Caco-2 (cell line): ENCODE results near the gene PPP1R2B. TPM values are rescaled to one million over a fixed set of nuclear protein-coding genes. Genes with fewer than 3 reads are reported as not detected.

Experiments
- BruUV-seq: library from RNA; stranded (reverse); fragments of 400-500 nt; replicated peaks from 2 replicates; lab custom pipeline; 2021; lab: Mats Ljungman, UMichigan
- CTCF ChIA-PET: fragments of 300-600 bp; sonication (Branson Sonifier 250); formaldehyde crosslinking; loops from one replicate; lab custom pipeline; 2022; ENCODE audit warnings: antibody characterized with exemption; lab: Charles Lee
- POLR2A ChIA-PET: fragments of 300-600 bp; sonication (Branson Sonifier 250); formaldehyde crosslinking; loops from one replicate; lab custom pipeline; 2022; ENCODE audit warnings: antibody characterized with exemption; lab: Charles Lee
- DNase-seq, 2 experiments: peaks; one replicate each; pipeline versions ENCODE4 v3.0.0 to v3.0.0-alpha.2; 2020 to 2022
- H3K27me3 ChIP-seq: replicated peaks from 2 replicates; pipeline ENCODE4 v1.6.0; 2011; ENCODE audit warnings: low read length; ENCODE audit not compliant: control insufficient read depth, insufficient read depth
- H3K36me3 ChIP-seq: 2 replicates; pipeline ENCODE4 v1.5.1; 2011; ENCODE audit warnings: low read length; ENCODE audit not compliant: control insufficient read depth, insufficient read depth
- H3K4me1 ChIP-seq: fragments of 250-450 bp; sonication (Bioruptor Pico); 2 replicates; pipeline ENCODE4 v1.5.1; 2020; ENCODE audit warnings: mild to moderate bottlenecking
- H3K4me3 ChIP-seq: 2 replicates; pipeline ENCODE4 v1.5.1; 2011; ENCODE audit warnings: low read depth, mild to moderate bottlenecking, control low read depth, low read length
- H3K9me3 ChIP-seq: fragments of 250-450 bp; sonication (Bioruptor Pico); 2 replicates; pipeline ENCODE4 v1.5.1; 2020; ENCODE audit warnings: mild to moderate bottlenecking, moderate library complexity
- H3K27ac Mint-ChIP-seq: one replicate; pipeline ENCODE4 v1.8.0; 2022; ENCODE audit warnings: mixed read lengths; ENCODE audit not compliant: unreplicated experiment
- H3K27me3 Mint-ChIP-seq: one replicate; pipeline ENCODE4 v1.8.0; 2022; ENCODE audit warnings: mixed read lengths; ENCODE audit not compliant: insufficient read depth, unreplicated experiment
- H3K36me3 Mint-ChIP-seq: one replicate; pipeline ENCODE4 v1.8.0; 2022; ENCODE audit warnings: mild to moderate bottlenecking, mixed read lengths; ENCODE audit not compliant: insufficient read depth, unreplicated experiment
- H3K4me1 Mint-ChIP-seq: one replicate; pipeline ENCODE4 v1.8.0; 2022; ENCODE audit warnings: low read depth, mixed read lengths; ENCODE audit not compliant: unreplicated experiment
- H3K4me3 Mint-ChIP-seq: one replicate; pipeline ENCODE4 v1.8.0; 2022; ENCODE audit warnings: mild to moderate bottlenecking, moderate library complexity, mixed read lengths; ENCODE audit not compliant: unreplicated experiment
- H3K9me3 Mint-ChIP-seq: one replicate; pipeline ENCODE4 v1.8.0; 2022; ENCODE audit warnings: mixed read lengths; ENCODE audit not compliant: unreplicated experiment
- intact Hi-C: fragments of 100-400 bp; cut with micrococcal nuclease; formaldehyde crosslinking; loops from one replicate; pipeline ENCODE4 v1.10.0; 2022; ENCODE audit not compliant: unreplicated experiment
- total RNA-seq: library from RNA; stranded (reverse); gene quantifications from 2 replicates; pipeline ENCODE4 v1.2.3, GENCODE V29; 2022
- TF ChIP-seq, protein P1 (sequence below), 2 experiments: fragments of 200-600 bp in 1 of 2; IDR thresholded peaks; 1 replicate in 1 of 2; 2 replicates in 1 of 2; pipeline versions ENCODE4 v1.5.1 to v1.8.0; 2011 to 2022; ENCODE audit warnings: antibody characterized with exemption in 1 of 2, control low read depth in 1 of 2, inconsistent platforms in 1 of 2, low read depth in 1 of 2, low read length in 1 of 2, mild to moderate bottlenecking in 1 of 2, moderate library complexity in 1 of 2; ENCODE audit not compliant: insufficient read depth in 1 of 2, severe bottlenecking in 1 of 2, unreplicated experiment in 1 of 2

Gene PPP1R2B
- total RNA-seq, 1 experiment from 2014 or later, result not detected

DNA sequence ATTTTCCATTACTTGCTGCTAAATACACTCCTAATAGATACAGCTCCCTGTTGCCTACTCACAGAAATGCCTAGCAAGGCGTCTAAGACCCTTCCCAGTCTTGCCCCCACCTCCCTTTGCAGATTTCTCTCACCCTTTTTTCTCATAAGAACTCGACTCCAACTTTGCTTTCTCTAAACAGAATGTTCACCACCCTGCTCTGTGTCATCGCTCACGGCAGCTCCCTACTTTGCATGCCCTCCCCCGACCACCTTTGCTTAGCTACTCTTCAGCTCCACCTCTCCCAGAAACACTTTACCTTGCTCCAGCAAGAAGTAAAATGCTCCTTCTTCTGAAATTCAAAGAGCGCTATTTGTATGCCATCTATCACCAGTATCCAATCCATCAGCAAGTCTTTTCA lies 15.2 kb upstream of the PPP1R2B start:
- TF ChIP-seq, protein P1, sequence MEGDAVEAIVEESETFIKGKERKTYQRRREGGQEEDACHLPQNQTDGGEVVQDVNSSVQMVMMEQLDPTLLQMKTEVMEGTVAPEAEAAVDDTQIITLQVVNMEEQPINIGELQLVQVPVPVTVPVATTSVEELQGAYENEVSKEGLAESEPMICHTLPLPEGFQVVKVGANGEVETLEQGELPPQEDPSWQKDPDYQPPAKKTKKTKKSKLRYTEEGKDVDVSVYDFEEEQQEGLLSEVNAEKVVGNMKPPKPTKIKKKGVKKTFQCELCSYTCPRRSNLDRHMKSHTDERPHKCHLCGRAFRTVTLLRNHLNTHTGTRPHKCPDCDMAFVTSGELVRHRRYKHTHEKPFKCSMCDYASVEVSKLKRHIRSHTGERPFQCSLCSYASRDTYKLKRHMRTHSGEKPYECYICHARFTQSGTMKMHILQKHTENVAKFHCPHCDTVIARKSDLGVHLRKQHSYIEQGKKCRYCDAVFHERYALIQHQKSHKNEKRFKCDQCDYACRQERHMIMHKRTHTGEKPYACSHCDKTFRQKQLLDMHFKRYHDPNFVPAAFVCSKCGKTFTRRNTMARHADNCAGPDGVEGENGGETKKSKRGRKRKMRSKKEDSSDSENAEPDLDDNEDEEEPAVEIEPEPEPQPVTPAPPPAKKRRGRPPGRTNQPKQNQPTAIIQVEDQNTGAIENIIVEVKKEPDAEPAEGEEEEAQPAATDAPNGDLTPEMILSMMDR (IDR thresholded peaks at IDR 0.05; ENCODE audit: insufficient read depth in 1 of 2, low read depth in 1 of 2, low read length in 1 of 2, severe bottlenecking in 1 of 2, unreplicated experiment in 1 of 2), result no peak
- no peak overlapping the region for H3K4me3 Mint-ChIP-seq
- no peak for DNase-seq
- CTCF ChIA-PET, result no interaction called here
- intact Hi-C loops, result no loop called here
- H3K36me3 Mint-ChIP-seq, result no peaks in the 10 kb centered on the region
- no peaks in the 10 kb centered on the region for H3K36me3 ChIP-seq
- no peaks in the 10 kb centered on the region for H3K27me3 ChIP-seq
- POLR2A ChIA-PET, result no interaction called here
- H3K4me1 Mint-ChIP-seq, result peaks cover 10% of the 10 kb centered on the region
- no peaks in the 10 kb centered on the region for H3K9me3 Mint-ChIP-seq
- no peak overlapping the region for H3K4me3 ChIP-seq
- H3K4me1 ChIP-seq, result no peaks in the 10 kb centered on the region
- BruUV-seq, result no TSS peak
- H3K27me3 Mint-ChIP-seq, result peaks cover 3% of the 10 kb centered on the region
- H3K9me3 ChIP-seq, result no peaks in the 10 kb centered on the region
- H3K27ac Mint-ChIP-seq, result no peak overlapping the region

DNA sequence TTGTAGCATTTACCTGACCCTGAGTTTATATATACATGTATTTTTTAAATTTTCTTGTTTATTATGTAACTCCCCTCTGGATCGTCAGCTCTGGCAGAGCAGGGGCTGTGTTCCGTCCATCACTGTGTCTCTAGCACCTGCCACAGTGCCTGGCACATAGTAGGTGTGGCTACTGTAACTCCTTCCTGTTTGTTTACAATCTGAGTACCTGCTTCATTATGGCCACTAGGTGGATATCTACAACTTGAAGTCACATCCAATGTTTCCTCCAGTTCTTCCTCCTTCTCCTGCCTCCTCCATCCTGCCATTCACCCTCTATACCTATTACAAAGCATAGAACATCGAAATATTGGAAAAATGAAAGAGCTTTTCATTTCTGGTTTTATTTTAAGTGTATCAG lies 14.2 kb upstream of the PPP1R2B start:
- Histone ChIP-seq H3K4me1 (no peaks in the 10 kb centered on the region), H3K27me3 (no peaks in the 10 kb centered on the region), H3K4me3 (no peak overlapping the region), H3K36me3 (no peaks in the 10 kb centered on the region), H3K9me3 (no peaks in the 10 kb centered on the region)
- BruUV-seq, result no TSS peak
- no peaks in the 10 kb centered on the region for H3K9me3 Mint-ChIP-seq
- intact Hi-C loops, result loop anchor here (1.0 kb wide), 3 partner anchors 191 to 296 kb away; no protein-coding TSS in a partner anchor
- TF ChIP-seq, protein P1 (IDR thresholded peaks at IDR 0.05; ENCODE audit: insufficient read depth in 1 of 2, low read depth in 1 of 2, low read length in 1 of 2, severe bottlenecking in 1 of 2, unreplicated experiment in 1 of 2), result peak; percentile 42 to 62
- no peaks in the 10 kb centered on the region for H3K36me3 Mint-ChIP-seq
- no peak overlapping the region for H3K27ac Mint-ChIP-seq
- H3K27me3 Mint-ChIP-seq, result peaks cover 4% of the 10 kb centered on the region
- DNase-seq, result peak in 1 of 2 experiments; percentile 29
- H3K4me1 Mint-ChIP-seq, result peaks cover 10% of the 10 kb centered on the region
- ChIA-PET CTCF (no interaction called here), POLR2A (no interaction called here)
- no peak overlapping the region for H3K4me3 Mint-ChIP-seq

DNA sequence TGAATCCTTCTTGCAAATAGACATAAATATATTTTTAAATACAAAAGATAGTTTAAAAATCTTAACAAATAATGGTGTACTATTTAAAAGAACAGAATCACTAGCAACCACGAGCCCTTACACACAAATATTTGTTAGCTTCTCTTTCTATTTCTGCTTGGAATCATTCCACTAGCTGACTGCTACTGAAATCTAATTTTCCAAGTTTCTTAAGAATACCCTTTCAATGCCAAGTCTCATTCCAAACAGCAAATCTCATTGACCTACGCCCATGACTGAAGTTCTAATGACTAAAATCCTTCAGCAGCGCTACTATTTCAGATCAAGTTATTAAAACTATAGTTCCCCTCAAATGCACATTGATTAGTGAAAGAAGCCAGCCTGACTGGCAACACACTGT lies 13.2 kb upstream of the PPP1R2B start:
- DNase-seq, result no peak
- no TSS peak for BruUV-seq
- Mint-ChIP-seq H3K27me3 (peaks cover 4% of the 10 kb centered on the region), H3K4me3 (no peak overlapping the region), H3K36me3 (no peaks in the 10 kb centered on the region), H3K4me1 (peaks cover 10% of the 10 kb centered on the region), H3K27ac (no peak overlapping the region), H3K9me3 (no peaks in the 10 kb centered on the region)
- Histone ChIP-seq H3K4me1 (no peaks in the 10 kb centered on the region), H3K9me3 (no peaks in the 10 kb centered on the region), H3K4me3 (no peak overlapping the region), H3K27me3 (no peaks in the 10 kb centered on the region), H3K36me3 (no peaks in the 10 kb centered on the region)
- TF ChIP-seq, protein P1 (IDR thresholded peaks at IDR 0.05; ENCODE audit: insufficient read depth in 1 of 2, low read depth in 1 of 2, low read length in 1 of 2, severe bottlenecking in 1 of 2, unreplicated experiment in 1 of 2), result no peak
- intact Hi-C loops, result loop anchor here (1.0 kb wide), 3 partner anchors 190 to 295 kb away; no protein-coding TSS in a partner anchor
- ChIA-PET CTCF (no interaction called here), POLR2A (no interaction called here)
